HL-60 (cell line): ENCODE measurements around the gene PMEPA1.

Source experiments
- CTCF ChIP-seq: IDR thresholded peaks from one replicate; pipeline ENCODE4 v1.5.1; 2011; ENCODE audit warnings: low read length, control low read depth, inconsistent platforms; ENCODE audit not compliant: insufficient read depth
- POLR2AphosphoS5 ChIP-seq: IDR thresholded peaks from 2 replicates; pipeline ENCODE4 v1.6.1; 2012; ENCODE audit warnings: low read depth

GRCh38 chr20:57666106-57666833, 43.5 kb downstream of the PMEPA1 start:
- no peak for TF ChIP-seq CTCF
- TF ChIP-seq POLR2AphosphoS5 = no peak
